Esophagus squamous epithelium (tissue), 4 donors: Measurements from ENCODE around the gene FAM20C.

Experiments
- POLR2A ChIP-seq, 4 donors: fragments of 450-650 bp; IDR thresholded peaks; one replicate each; pipeline ENCODE4 v1.6.1; 2017; ENCODE audit warnings: antibody characterized with exemption in 4 of 4, mild to moderate bottlenecking in 4 of 4, moderate library complexity in 3 of 4
- TF ChIP-seq, protein P1 (sequence below), 6 experiments: fragments of 450-650 bp in 4 of 6; fragments of 200-600 bp in 2 of 6; sonication (generic) in 2 of 6; IDR thresholded peaks; one replicate each; pipeline ENCODE4 v1.5.1; 2016 to 2019; ENCODE audit warnings: antibody characterized with exemption in 6 of 6, mild to moderate bottlenecking in 4 of 6, moderate library complexity in 4 of 6

DNA sequence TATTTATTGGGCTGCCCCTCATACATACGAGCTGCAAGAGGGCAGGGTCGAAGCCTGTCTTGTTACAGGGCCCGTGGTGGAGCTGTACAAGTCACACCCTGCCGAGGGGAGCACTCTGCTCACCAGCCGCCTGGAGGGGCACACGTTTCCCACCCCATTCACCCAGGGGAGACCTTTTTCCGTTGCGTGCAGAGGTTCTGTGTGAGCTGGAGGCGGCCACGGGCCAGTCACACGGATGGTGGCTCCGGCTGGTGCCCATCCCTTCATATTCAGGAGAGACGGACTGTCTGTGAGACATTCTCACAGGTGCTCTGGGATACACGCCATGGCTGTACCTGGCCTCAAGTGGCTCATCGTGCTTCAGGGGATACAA lies 47.9 kb upstream of the FAM20C start:
- TF ChIP-seq, protein P1, sequence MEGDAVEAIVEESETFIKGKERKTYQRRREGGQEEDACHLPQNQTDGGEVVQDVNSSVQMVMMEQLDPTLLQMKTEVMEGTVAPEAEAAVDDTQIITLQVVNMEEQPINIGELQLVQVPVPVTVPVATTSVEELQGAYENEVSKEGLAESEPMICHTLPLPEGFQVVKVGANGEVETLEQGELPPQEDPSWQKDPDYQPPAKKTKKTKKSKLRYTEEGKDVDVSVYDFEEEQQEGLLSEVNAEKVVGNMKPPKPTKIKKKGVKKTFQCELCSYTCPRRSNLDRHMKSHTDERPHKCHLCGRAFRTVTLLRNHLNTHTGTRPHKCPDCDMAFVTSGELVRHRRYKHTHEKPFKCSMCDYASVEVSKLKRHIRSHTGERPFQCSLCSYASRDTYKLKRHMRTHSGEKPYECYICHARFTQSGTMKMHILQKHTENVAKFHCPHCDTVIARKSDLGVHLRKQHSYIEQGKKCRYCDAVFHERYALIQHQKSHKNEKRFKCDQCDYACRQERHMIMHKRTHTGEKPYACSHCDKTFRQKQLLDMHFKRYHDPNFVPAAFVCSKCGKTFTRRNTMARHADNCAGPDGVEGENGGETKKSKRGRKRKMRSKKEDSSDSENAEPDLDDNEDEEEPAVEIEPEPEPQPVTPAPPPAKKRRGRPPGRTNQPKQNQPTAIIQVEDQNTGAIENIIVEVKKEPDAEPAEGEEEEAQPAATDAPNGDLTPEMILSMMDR (IDR thresholded peaks at IDR 0.05), result no peak
- TF ChIP-seq POLR2A (IDR thresholded peaks at IDR 0.05), result no peak
